Renal cortical epithelial cell (primary cell): Measurements from ENCODE around the gene CNKSR3. TPM values are rescaled to one million over a fixed set of nuclear protein-coding genes. Genes with fewer than 3 reads are reported as not detected.

Source experiments
- DNase-seq: peaks from one replicate; pipeline ENCODE4 v3.0.0-alpha.2; 2011; ENCODE audit warnings: low read depth
- total RNA-seq: library from RNA; depleted of rRNA; stranded (reverse); fragments of >200 nt; gene quantifications from 2 replicates; pipeline ENCODE4 v1.2.3, GENCODE V29; 2014

CNKSR3 gene
- total RNA-seq, 1 donor from 2014 or later, result 39.6 TPM

DNA sequence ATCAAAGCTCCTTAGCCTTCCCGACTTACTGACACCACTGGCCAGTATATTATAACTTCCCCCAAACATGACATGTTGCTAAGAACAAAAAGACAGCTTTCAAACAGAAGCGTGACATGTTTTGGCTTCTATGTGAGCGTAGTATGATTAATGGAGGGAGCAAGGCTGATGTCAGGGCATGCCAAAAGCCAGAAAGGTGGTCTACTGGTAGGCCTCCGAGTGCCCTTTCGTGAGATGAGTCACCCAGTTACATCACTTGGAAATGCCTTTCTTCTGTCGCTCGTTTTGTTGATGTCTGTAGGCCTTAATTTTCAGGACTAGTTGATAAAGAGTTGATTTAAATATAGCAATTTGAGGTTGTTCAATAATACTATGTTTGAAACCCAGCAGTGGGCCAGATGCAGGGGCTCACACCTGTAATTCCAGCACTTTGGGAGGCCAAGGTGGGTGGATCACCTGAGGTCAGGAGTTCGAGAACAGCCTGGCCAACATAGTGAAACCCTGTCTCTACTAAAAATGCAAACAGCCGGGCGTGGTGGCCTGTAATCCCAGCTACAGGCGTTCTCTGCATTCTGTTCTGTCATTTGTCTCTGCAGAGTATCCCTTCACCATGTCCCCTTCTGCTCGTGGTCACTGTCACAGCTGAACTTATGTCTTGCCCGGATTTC is 53.3 kb downstream of the CNKSR3 start:
- peak; percentile 82 for DNase-seq

DNA sequence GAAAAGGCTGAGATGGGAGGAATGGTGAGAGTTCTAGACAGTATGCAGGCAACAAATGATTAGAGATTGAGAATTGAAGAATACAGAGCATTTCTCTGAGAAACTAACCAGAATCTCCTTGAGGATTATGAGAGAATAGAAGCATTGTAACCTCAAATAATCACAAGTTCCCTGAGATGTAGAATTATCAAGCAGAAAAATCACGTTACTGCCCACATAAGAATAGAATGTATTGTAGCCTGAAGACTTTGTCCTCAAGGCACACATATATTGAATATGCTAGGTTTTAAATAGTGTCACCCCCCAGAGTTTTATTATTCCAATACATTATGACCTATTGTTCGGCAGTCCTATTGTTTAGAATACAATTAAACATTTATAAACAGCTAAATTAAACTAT is 57.2 kb downstream of the CNKSR3 start:
- no peak for DNase-seq

GRCh38 chr6:154450498-154450897 is 60.0 kb downstream of the CNKSR3 start:
- DNase-seq, result no peak

DNA sequence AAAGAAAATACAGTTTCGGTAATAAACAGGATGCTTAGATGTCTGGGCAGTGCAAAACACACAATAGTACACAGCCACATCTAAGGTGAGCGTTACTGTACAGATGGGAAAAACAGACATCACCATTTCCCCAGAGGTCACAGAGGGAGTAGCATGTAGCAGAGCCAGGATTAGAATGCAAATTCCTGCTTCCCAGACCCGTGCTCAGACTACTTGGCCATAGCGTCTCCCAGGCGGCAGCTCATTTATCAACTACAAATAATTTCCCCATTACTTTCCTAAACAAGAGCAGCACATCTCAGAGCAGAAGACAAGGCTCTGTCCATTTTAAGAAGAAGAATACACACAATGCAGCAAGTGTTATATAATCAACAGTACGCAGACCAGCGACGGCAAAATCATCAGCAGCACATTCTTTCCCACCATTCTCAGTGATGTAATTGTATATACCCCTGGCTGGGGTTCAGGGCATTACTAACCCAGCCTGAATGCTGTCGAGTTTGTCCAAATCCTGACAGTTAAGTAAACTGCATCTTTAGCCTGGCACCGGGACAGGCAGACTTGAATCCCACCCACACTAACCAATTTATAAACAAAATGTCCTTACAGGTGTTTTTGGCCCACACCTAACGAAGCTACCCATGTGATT is 61.9 kb downstream of the CNKSR3 start:
- peak; percentile 55 for DNase-seq

- DNase-seq, result no peak
Observed at GRCh38 chr6:154447954-154448353, 62.5 kb downstream of the CNKSR3 start.

DNA sequence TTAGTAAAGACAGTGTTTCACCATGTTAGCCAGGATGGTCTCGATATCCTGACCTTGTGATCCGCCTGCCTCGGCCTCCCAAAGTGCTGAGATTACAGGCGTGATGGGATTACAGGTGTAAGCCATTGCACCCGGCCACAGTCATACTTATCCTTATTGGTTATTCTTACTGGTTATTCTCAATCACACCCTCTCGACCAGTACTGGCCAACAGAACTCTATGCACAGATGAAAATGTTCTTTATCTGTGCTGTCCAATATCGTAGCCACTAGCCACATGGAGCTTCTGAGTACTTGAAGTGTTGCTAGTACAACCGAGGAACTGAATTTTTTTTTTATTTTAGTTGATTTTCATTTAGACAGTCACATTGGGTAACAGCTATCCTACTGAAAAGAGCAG is 63.5 kb downstream of the CNKSR3 start:
- DNase-seq, result no peak

DNA sequence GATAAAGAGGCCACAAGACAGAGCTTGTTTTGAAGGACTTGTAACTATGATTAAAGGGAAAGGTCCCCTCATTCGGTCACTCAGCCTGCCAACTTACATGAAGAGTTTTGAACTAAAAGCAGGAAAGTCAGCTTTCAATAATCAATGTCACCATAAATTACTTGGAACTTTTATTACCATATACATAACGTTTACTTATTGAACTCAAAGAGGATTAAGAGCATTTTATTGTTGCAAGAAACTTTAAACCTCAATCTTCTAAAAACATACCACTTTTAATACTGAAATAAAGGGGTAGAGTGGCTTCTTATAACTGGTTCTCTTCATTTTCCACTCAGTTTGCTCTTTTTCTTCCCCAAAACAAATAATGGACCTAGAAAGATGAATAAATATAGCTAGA is 65.1 kb downstream of the CNKSR3 start:
- DNase-seq, result no peak

DNA sequence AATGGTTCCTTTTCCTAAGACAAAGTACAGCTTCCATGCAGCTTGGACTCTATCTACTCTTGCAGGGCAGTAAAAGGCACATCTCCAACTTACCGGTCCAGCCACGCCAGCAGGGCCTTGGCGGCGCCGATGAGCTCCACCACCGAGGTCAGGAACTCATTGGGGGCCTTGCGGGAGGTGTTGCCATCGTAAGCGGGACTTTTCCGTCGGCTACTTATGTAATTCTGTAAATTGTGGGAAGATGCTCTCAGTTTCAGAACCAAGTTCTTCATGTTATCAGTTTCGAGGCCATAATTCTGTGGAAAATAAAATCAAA is 68.5 kb downstream of the CNKSR3 start:
- DNase-seq, result no peak

DNA sequence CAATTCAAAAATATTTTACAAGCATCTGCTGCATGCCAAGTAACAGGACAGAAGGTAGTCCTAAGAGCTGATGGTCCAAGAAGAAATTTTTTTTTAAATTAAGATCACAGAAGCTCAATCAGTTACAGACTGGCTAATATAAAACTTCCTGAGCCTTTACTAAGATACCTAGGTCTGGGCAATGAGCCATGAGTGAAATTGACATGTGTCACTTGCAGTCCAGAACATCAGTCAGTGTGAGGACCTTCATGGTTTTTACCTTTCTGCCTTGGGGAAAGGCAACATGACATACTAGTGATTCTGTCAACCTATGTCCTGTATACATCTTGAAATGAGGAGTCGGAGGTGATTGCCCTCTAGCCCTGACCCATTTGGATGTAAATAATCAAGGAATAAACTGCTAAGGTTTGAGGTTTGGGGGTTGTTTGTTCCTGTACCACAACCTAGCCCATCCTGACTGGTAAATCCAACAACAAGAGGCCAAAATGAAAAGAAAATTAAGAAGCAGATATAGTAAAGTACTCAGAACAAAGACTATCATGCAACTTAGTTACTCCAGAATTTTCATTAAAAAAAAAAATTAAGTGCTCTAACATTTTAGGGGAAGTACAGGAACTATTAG is 70.0 kb downstream of the CNKSR3 start:
- peak; percentile 75 for DNase-seq

GRCh38 chr6:154440022-154440421 is 70.5 kb downstream of the CNKSR3 start:
- peak; percentile 54 for DNase-seq

GRCh38 chr6:154438882-154439415 is 71.5 kb downstream of the CNKSR3 start:
- no peak for DNase-seq

DNA sequence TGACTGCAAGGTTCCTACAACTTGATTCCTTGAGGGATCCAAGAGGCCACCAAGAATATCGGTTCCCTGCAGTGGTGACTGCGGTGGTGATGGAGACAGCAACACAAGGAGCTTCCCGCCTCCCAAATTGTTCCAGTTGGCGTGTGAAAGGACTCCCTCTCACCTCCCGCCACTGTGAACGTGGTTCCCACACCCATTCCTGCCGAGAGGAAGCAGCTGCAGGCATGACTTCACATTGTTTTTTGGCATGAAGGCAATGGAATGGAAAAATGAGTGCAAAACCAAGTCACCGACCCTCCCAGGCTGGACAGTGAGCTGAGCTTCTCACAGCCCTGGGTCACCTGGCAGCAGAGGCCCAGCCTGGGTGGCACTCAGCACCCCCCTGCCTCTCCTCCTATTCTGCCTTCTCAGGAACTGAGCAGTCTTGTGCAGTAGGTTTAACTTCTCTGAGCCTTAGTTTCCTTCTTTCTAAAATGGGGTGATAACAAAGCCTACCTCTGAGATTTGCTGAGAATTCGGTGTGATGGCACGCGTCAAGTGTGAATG is 75.0 kb downstream of the CNKSR3 start:
- no peak for DNase-seq

DNA sequence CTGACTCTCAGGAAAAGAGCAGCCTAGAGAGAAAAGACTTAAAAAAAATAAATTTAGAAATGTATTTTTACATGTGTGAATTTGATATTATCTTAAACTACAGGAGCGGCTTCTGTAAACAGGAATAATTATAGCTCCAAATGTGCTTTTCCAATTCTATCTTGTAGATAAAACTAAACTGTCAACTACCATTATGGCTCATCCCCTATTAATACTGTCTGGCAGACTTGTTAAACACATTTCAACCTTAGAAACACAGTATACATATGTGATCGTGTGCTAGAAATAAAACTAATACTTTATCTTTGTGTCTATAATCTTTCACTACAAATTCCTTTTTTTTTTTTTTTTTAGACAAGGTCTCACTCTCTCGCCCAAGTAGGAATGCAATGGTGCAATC is 75.8 kb downstream of the CNKSR3 start:
- DNase-seq, result no peak

- DNase-seq, result peak; percentile 70
Observed at GRCh38 chr6:154433477-154434241, 76.8 kb downstream of the CNKSR3 start.

GRCh38 chr6:154432533-154433476 is 77.7 kb downstream of the CNKSR3 start:
- DNase-seq, result no peak

- peak; percentile 80 for DNase-seq
Observed at GRCh38 chr6:154430481-154430919, 80.0 kb downstream of the CNKSR3 start.

DNA sequence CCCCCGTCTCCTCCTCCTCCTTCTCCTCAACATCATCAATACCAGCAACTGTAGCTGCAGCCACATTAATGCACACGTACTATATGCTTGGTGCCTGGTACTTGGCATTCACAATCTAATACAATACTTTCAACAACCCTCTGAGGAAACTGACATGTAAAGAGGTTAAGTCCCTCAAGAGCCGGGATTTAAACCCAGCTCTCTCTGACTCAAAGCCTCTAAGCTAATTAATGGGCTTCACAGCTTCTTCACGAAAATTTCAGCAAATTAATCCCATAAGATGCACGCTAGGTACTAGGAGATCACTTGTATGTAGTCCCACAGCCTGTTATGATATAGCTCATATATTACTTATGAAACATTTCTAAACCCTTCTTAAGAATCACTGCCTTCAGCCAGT is 80.8 kb downstream of the CNKSR3 start:
- no peak for DNase-seq

GRCh38 chr6:154428897-154429296 is 81.6 kb downstream of the CNKSR3 start:
- no peak for DNase-seq

DNA sequence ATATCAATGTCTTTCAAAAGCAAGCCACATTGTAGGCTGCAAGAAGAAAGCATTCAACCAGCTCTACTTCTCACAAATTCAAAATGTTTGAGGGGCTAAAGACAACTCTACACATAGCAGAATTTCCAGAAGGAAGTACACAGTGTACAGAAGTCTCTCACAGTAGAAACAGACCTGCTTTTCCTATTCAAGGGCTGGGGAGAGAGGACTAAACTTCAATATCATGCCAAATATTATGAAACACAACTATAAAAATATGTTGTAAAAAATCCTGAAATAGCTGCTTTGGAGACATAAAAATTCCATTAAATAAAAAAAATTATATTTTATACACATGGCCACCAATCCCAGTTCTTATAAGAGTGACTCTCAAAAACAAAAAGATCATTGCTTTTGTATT is 83.0 kb downstream of the CNKSR3 start:
- no peak for DNase-seq

DNA sequence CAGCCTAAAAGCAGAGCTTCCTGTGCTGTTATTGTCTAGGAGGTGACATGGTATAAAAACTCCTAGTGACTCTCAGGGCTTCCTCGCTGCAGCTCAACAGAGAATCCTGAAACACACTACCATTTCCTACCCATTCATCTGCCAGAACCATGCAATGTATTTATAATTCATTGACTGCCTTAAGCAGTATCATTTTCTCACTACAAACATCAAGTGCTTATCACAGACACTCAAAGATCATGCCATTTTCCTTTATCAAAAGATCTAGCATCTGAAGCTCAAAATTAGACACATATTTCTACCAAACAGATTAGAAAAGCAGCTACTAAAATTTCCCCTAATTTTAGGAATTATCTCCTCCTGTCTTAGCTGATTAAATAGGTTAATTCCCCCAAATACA is 83.5 kb downstream of the CNKSR3 start:
- no peak for DNase-seq

DNA sequence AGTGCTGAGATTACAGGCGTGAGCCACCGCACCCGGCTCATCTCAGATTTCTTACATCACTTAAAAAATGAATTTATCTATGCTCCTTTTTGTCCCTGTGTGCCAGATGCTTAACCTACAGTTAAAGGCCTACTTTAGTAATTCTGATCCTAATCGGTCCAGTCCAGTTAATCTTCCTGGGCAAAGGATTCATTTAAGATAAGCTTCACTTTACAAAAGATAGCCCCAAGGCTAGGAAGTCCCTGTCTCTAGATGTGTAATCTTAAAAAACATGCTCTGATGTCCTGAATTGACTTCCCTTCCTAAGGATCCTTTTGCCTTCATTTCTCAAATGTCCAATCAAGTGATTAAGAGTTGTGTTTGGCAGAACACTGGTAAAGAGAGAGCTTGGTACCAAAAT is 85.5 kb downstream of the CNKSR3 start:
- DNase-seq, result no peak
